Endothelial cell of umbilical vein (primary cell): ENCODE measurements around the gene SAMMSON. TPM values are rescaled to one million over a fixed set of nuclear protein-coding genes. Genes with fewer than 3 reads are reported as not detected.
A peak's percentile ranks its signal among the peaks of the same experiment; 100 is the strongest.

ENCODE experiments used
- BruUV-seq: library from RNA; stranded (reverse); fragments of 400-500 nt; replicated peaks from 2 replicates; lab custom pipeline; 2021; lab: Mats Ljungman, UMichigan
- CTCF ChIA-PET: fragments of 300-600, 350-600 bp; sonication (Branson Sonifier 250); formaldehyde crosslinking; loops from one replicate; lab custom pipeline; 2021; ENCODE audit warnings: antibody characterized with exemption, inconsistent platforms; lab: Charles Lee
- POLR2A ChIA-PET: fragments of 300-600, 350-600 bp; sonication (Branson Sonifier 250); formaldehyde crosslinking; loops from one replicate; lab custom pipeline; 2021; ENCODE audit warnings: antibody characterized with exemption, inconsistent platforms; lab: Charles Lee
- DNase-seq: peaks from one replicate; pipeline ENCODE4 v3.0.0-alpha.2; 2011; ENCODE audit warnings: low read depth, low spot score
- FAIRE-seq: peaks from 2 replicates; lab custom pipeline; 2011; peaks lifted over from hg19 to GRCh38; lab: Jason Lieb, UNC
- H2AFZ ChIP-seq: 2 replicates; pipeline ENCODE4 v1.6.0; 2012; ENCODE audit warnings: low read depth, low read length, control low read depth, inconsistent platforms
- H3K27ac ChIP-seq: 2 replicates; pipeline ENCODE4 v1.5.1; 2011; ENCODE audit warnings: low read depth, mild to moderate bottlenecking, control low read depth, low read length, moderate library complexity; ENCODE audit not compliant: insufficient read depth
- H3K27me3 ChIP-seq, 2 experiments: 2 replicates each; pipeline versions ENCODE4 v1.6.0 to v1.6.1; 2011; ENCODE audit warnings: low read length in 2 of 2, mixed read lengths in 1 of 2; ENCODE audit not compliant: control insufficient read depth in 2 of 2, insufficient read depth in 2 of 2
- H3K36me3 ChIP-seq, 2 experiments: 2 replicates in 1 of 2; 3 replicates in 1 of 2; pipeline ENCODE4 v1.5.1; 2011; ENCODE audit warnings: low read length in 2 of 2, mild to moderate bottlenecking in 1 of 2, moderate library complexity in 1 of 2; ENCODE audit not compliant: control insufficient read depth in 2 of 2, insufficient read depth in 2 of 2; ENCODE audit errors: extremely low read depth in 1 of 2
- H3K4me1 ChIP-seq: 3 replicates; pipeline ENCODE4 v1.5.1; 2011; ENCODE audit warnings: mild to moderate bottlenecking, low read length; ENCODE audit not compliant: control insufficient read depth, insufficient read depth; ENCODE audit errors: extremely low read depth
- H3K4me2 ChIP-seq: 2 replicates; pipeline ENCODE4 v1.6.1; 2011; ENCODE audit warnings: low read length, control low read depth, mixed read lengths; ENCODE audit not compliant: insufficient read depth
- H3K4me3 ChIP-seq, 3 experiments: fragments of 200-600 bp in 1 of 3; sonication (generic), shearing (Covaris generic) in 1 of 3; replicated peaks in 1 of 3; 2 replicates each; pipeline ENCODE4 v1.5.1; 2011 to 2016; ENCODE audit warnings: control low read depth in 3 of 3, low read length in 3 of 3, mild to moderate bottlenecking in 2 of 3, inconsistent platforms in 1 of 3, low read depth in 1 of 3, moderate library complexity in 1 of 3; ENCODE audit not compliant: insufficient read depth in 1 of 3
- H3K79me2 ChIP-seq: 2 replicates; pipeline ENCODE4 v1.6.0; 2012; ENCODE audit warnings: low read length, inconsistent platforms; ENCODE audit not compliant: control insufficient read depth, insufficient read depth
- H3K9ac ChIP-seq: replicated peaks from 2 replicates; pipeline ENCODE3; 2011; ENCODE audit warnings: low read length, control low read depth; ENCODE audit not compliant: insufficient read depth; ENCODE audit errors: extremely low read depth
- H3K9me1 ChIP-seq: replicated peaks from 3 replicates; pipeline ENCODE4 v1.6.0; 2011; ENCODE audit warnings: mild to moderate bottlenecking, low read length; ENCODE audit not compliant: control insufficient read depth, insufficient read depth; ENCODE audit errors: extremely low read depth
- H3K9me3 ChIP-seq: replicated peaks from 2 replicates; pipeline ENCODE4 v1.5.1; 2012; ENCODE audit warnings: low read length, inconsistent platforms; ENCODE audit not compliant: control insufficient read depth, insufficient read depth
- H4K20me1 ChIP-seq: replicated peaks from 2 replicates; pipeline ENCODE3; 2011; ENCODE audit warnings: mild to moderate bottlenecking, low read length; ENCODE audit not compliant: control insufficient read depth, insufficient read depth; ENCODE audit errors: extremely low read depth
- EZH2 ChIP-seq: IDR thresholded peaks from 2 replicates; pipeline ENCODE4 v1.6.1; 2012; ENCODE audit warnings: borderline replicate concordance, low read depth, mild to moderate bottlenecking, moderate library complexity, low read length, inconsistent platforms; ENCODE audit not compliant: severe bottlenecking
- FOS ChIP-seq: IDR thresholded peaks from 2 replicates; pipeline ENCODE4 v1.6.1; 2011; ENCODE audit warnings: mild to moderate bottlenecking, low read length, moderate library complexity, borderline replicate concordance; ENCODE audit not compliant: insufficient read depth
- GATA2 ChIP-seq: IDR thresholded peaks from 2 replicates; pipeline ENCODE4 v1.7.0; 2011; ENCODE audit warnings: low read depth, mild to moderate bottlenecking, moderate library complexity, mixed read lengths, low read length; ENCODE audit not compliant: insufficient read length, insufficient read depth
- JUN ChIP-seq: IDR thresholded peaks from 2 replicates; pipeline ENCODE4 v1.6.1; 2011; ENCODE audit warnings: borderline replicate concordance, low read depth; ENCODE audit not compliant: insufficient read length, insufficient read depth
- POLR2A ChIP-seq: IDR thresholded peaks from 2 replicates; pipeline ENCODE4 v1.6.1; 2012; ENCODE audit warnings: low read depth, mild to moderate bottlenecking, control low read depth, low read length
- POLR2AphosphoS5 ChIP-seq: IDR thresholded peaks from 2 replicates; pipeline ENCODE4 v1.6.1; 2012; ENCODE audit warnings: low read depth, mild to moderate bottlenecking, control low read depth, low read length, moderate library complexity; ENCODE audit not compliant: insufficient read depth
- dilution Hi-C: fragments of 300-500 bp; cut with MboI; formaldehyde crosslinking; loops from one replicate; pipeline ENCODE4 v1.15.0; 2019; ENCODE audit warnings: low sequenced_read_pairs; ENCODE audit not compliant: extremely low pct_ligation_motif_present
- intact Hi-C: fragments of 100-400 bp; cut with micrococcal nuclease; formaldehyde crosslinking; loops from one replicate; pipeline ENCODE4 v1.10.0; 2022
- polyA plus RNA-seq, 4 experiments: library from polyadenylated mRNA; depleted of rRNA in 3 of 4; stranded (reverse) in 3 of 4; unstranded in 1 of 4; fragments of >200 nt; gene quantifications; 2 replicates each; pipeline versions ENCODE4 v1.2.1 to v1.2.3, GENCODE V29; 2011 to 2012; ENCODE audit warnings: missing spikeins in 1 of 4
- total RNA-seq: library from RNA; stranded (reverse); gene quantifications from 2 replicates; pipeline ENCODE4 v1.2.3, GENCODE V29; 2021
- TF ChIP-seq, protein P1 (sequence below), 2 donors: IDR thresholded peaks; 1 replicate in 1 of 2; 2 replicates in 1 of 2; pipeline ENCODE4 v1.5.1; 2011; ENCODE audit warnings: low read length in 2 of 2, mild to moderate bottlenecking in 2 of 2, moderate library complexity in 2 of 2, control low read depth in 1 of 2, inconsistent platforms in 1 of 2, low read depth in 1 of 2; ENCODE audit not compliant: insufficient read depth in 1 of 2; ENCODE audit errors: extremely low read depth in 1 of 2
- TF ChIP-seq, protein P2 (sequence below): IDR thresholded peaks from 2 replicates; pipeline ENCODE4 v1.6.1; 2011; ENCODE audit not compliant: insufficient read depth, insufficient read length

SAMMSON gene
- total and polyA plus RNA-seq, 2 donors (not counting 3 experiments of a cell fraction or from before 2014, with no cell fraction given) = not detected

DNA sequence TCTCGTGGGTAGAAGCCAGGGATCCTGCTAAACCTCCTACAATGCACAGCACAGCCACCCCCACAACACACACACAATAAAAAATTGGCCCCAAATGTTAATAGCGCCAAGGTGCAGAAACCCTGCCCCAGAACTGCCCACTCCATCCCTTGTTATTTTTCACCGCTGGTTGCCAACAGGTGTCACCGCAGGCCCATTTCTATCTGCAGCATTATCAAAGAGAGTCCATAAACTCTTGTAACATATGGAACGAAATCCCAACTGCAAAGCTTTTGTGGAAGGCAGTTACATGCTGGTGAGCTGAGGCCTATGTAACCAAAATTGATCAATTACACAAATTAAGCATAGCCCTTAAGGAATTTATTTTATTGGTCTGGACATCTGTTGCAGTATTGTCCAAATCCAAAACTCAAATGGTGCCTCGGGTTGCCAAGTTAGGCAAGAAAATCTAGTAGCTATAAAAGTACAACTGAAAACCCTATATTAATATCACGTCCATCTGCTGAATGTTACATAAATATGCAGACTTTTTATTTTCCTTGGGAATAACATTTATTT is 66.2 kb downstream of the SAMMSON start:
- no peak for DNase-seq
- POLR2A ChIA-PET = no interaction called here
- FAIRE-seq = no peak
- no peaks in the 10 kb centered on the region for H4K20me1 ChIP-seq
- CTCF ChIA-PET = interaction anchor here (0.8 to 1.0 kb wide), 2 partner anchors 21 to 1615 kb away, joined by 3 read pairs; no protein-coding TSS in a partner anchor
- H3K4me2 ChIP-seq = no peak overlapping the region
- dilution Hi-C loops (no loop called here), intact Hi-C loops (no loop called here)
- no peaks in the 10 kb centered on the region for H3K79me2 ChIP-seq
- no peaks in the 10 kb centered on the region for H3K9me1 ChIP-seq
- H3K4me1 ChIP-seq = no peaks in the 10 kb centered on the region
- no peak overlapping the region for H2AFZ ChIP-seq
- no peaks in the 10 kb centered on the region for H3K9me3 ChIP-seq
- TF ChIP-seq POLR2A = no peak
- TF ChIP-seq, protein P1, sequence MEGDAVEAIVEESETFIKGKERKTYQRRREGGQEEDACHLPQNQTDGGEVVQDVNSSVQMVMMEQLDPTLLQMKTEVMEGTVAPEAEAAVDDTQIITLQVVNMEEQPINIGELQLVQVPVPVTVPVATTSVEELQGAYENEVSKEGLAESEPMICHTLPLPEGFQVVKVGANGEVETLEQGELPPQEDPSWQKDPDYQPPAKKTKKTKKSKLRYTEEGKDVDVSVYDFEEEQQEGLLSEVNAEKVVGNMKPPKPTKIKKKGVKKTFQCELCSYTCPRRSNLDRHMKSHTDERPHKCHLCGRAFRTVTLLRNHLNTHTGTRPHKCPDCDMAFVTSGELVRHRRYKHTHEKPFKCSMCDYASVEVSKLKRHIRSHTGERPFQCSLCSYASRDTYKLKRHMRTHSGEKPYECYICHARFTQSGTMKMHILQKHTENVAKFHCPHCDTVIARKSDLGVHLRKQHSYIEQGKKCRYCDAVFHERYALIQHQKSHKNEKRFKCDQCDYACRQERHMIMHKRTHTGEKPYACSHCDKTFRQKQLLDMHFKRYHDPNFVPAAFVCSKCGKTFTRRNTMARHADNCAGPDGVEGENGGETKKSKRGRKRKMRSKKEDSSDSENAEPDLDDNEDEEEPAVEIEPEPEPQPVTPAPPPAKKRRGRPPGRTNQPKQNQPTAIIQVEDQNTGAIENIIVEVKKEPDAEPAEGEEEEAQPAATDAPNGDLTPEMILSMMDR (IDR thresholded peaks at IDR 0.05; ENCODE audit: extremely low read depth in 1 of 2, insufficient read depth in 1 of 2, low read depth in 1 of 2, low read length in 2 of 2) = peak in 1 of 2 donors; percentile 31
- H3K9ac ChIP-seq = no peak overlapping the region
- no peaks in the 10 kb centered on the region for H3K36me3 ChIP-seq
- H3K4me3 ChIP-seq = no peak overlapping the region
- no peak overlapping the region for H3K27ac ChIP-seq
- BruUV-seq = no TSS peak
- peaks cover 7 to 10% of the 10 kb centered on the region in 2 experiments for H3K27me3 ChIP-seq

DNA sequence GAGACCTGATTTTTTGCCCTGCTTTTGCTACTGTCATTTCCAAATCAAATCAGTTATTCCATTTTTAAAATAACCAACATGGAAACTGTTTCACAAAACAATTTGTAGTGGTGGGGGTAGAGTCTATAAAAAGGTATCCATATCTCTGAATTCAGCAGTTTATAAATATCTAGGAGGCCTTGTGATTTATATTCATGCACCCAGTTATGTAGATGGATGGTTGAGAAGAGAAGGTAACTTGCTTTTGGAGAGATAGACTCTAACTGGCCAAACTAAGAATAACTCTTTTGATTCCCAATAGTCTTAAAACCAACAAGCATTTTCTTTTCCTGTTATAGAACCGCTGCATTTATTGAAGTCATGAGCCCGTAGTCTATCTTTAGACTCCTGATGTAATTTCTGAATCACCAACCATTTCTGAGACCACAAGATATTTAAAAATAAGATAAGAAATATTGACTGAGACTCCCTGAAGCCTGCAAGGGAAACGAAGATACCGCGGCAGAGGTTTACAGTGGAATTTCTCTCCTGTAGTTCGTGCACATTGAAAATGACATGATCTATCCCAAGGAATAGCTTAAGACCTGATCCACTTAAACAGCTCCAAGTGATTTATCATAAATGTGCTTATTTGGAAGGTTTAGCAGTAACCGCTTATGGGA is 68.5 kb downstream of the SAMMSON start:
- dilution Hi-C loops (no loop called here), intact Hi-C loops (no loop called here)
- FAIRE-seq (no peak), DNase-seq (no peak)
- Histone ChIP-seq H3K4me2 (no peak overlapping the region), H3K4me3 (no peak overlapping the region), H3K4me1 (no peaks in the 10 kb centered on the region), H3K9me3 (no peaks in the 10 kb centered on the region), H3K9ac (no peak overlapping the region), H3K36me3 (no peaks in the 10 kb centered on the region), H3K79me2 (no peaks in the 10 kb centered on the region), H3K27ac (no peak overlapping the region), H4K20me1 (no peaks in the 10 kb centered on the region), H2AFZ (no peak overlapping the region), H3K9me1 (no peaks in the 10 kb centered on the region), H3K27me3 (peaks cover 3 to 9% of the 10 kb centered on the region in 2 experiments)
- ChIA-PET CTCF (interaction anchor here (0.7 to 1.3 kb wide), 2 partner anchors 290 to 1613 kb away, joined by 3 read pairs; no protein-coding TSS in a partner anchor), POLR2A (no interaction called here)
- TF ChIP-seq JUN (no peak), POLR2AphosphoS5 (no peak), GATA2 (no peak), EZH2 (no peak), FOS (no peak), POLR2A (no peak)
- TF ChIP-seq, protein P2, sequence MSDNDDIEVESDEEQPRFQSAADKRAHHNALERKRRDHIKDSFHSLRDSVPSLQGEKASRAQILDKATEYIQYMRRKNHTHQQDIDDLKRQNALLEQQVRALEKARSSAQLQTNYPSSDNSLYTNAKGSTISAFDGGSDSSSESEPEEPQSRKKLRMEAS = no peak
- TF ChIP-seq, protein P1 (IDR thresholded peaks at IDR 0.05; ENCODE audit: extremely low read depth in 1 of 2, insufficient read depth in 1 of 2, low read depth in 1 of 2, low read length in 2 of 2) = no peak
- no TSS peak for BruUV-seq
